HepG2 (cell line): ENCODE results near the gene HARBI1. TPM values are rescaled to one million over a fixed set of nuclear protein-coding genes. Genes with fewer than 3 reads are reported as not detected.
"Not testable (repeated sequence)": the region's sequence is repeated elsewhere in the genome, so short reads cannot be mapped to it uniquely, and the experiment has no call there.

Experiments
- ATAC-seq: fragments of 200-7000 bp; cut with Tn5 transposase; 3 replicates; pipeline ENCODE4 v1.9.1; 2020; ENCODE audit warnings: mild to moderate bottlenecking, moderate library complexity
- BruUV-seq: library from RNA; stranded (reverse); fragments of 400-500 nt; replicated peaks from 2 replicates; lab custom pipeline; 2021; lab: Mats Ljungman, UMichigan
- CTCF ChIA-PET: fragments of 300-600 bp; formaldehyde crosslinking; extraction: SDS; loops from one replicate; lab custom pipeline; 2021; ENCODE audit warnings: low total read pairs, inconsistent platforms, low intra/inter-chr PET ratio; lab: Yijun Ruan, JAX
- POLR2A ChIA-PET: fragments of 350-600 bp; sonication (Branson Sonifier 250); formaldehyde crosslinking; loops from one replicate; lab custom pipeline; 2020; ENCODE audit warnings: antibody characterized with exemption, inconsistent platforms; lab: Yijun Ruan, JAX
- DNase-seq: peaks from one replicate; pipeline ENCODE4 v3.0.0-alpha.2; 2015; ENCODE audit warnings: low spot score
- FAIRE-seq: peaks from 3 replicates; lab custom pipeline; 2011; peaks lifted over from hg19 to GRCh38; lab: Jason Lieb, UNC
- H2AFZ ChIP-seq: one replicate; pipeline ENCODE4 v1.6.1; 2011; ENCODE audit warnings: low read length, inconsistent platforms
- H3K27ac ChIP-seq: fragments of 300-600 bp; 3 replicates; pipeline ENCODE4 v1.8.0; 2011; ENCODE audit warnings: mixed run types, mild to moderate bottlenecking, mixed read lengths, low read length, inconsistent platforms; ENCODE audit not compliant: insufficient read depth; ENCODE audit errors: extremely low read length
- H3K27me3 ChIP-seq, 2 experiments: fragments of 200-600 bp in 1 of 2; 2 replicates in 1 of 2; 3 replicates in 1 of 2; pipeline versions ENCODE4 v1.6.0 to v1.8.0; 2011; ENCODE audit warnings: low read length in 2 of 2, mild to moderate bottlenecking in 2 of 2, moderate library complexity in 2 of 2, inconsistent platforms in 1 of 2; ENCODE audit not compliant: insufficient read depth in 2 of 2, control insufficient read depth in 1 of 2
- H3K36me3 ChIP-seq, 2 experiments: fragments of 200-600 bp in 1 of 2; replicated peaks in 1 of 2; 2 replicates in 1 of 2; 3 replicates in 1 of 2; pipeline versions ENCODE4 v1.5.1 to v1.8.0; 2011; ENCODE audit warnings: low read length in 2 of 2, inconsistent platforms in 1 of 2; ENCODE audit not compliant: insufficient read depth in 2 of 2, control insufficient read depth in 1 of 2
- H3K4me1 ChIP-seq: 2 replicates; pipeline ENCODE4 v1.5.1; 2012; ENCODE audit warnings: low read length, inconsistent platforms; ENCODE audit not compliant: insufficient read depth
- H3K4me2 ChIP-seq: 2 replicates; pipeline ENCODE4 v1.6.0; 2011; ENCODE audit warnings: low read depth, low read length, inconsistent platforms
- H3K4me3 ChIP-seq, 3 experiments: fragments of 200-600 bp in 1 of 3; sonication (generic), shearing (Covaris generic) in 1 of 3; replicated peaks in 1 of 3; 2 replicates each; pipeline ENCODE4 v1.5.1; 2011 to 2016; ENCODE audit warnings: low read length in 3 of 3, inconsistent platforms in 2 of 3, low read depth in 2 of 3, mild to moderate bottlenecking in 2 of 3, control low read depth in 1 of 3, mixed read lengths in 1 of 3; ENCODE audit not compliant: insufficient read depth in 1 of 3
- H3K79me2 ChIP-seq: one replicate; pipeline ENCODE4 v1.6.1; 2011; ENCODE audit warnings: low read length, inconsistent platforms; ENCODE audit not compliant: insufficient read depth
- H3K9ac ChIP-seq: 2 replicates; pipeline ENCODE4 v1.6.0; 2011; ENCODE audit warnings: mild to moderate bottlenecking, low read depth, low read length, inconsistent platforms; ENCODE audit not compliant: insufficient read depth
- H3K9me3 ChIP-seq: 2 replicates; pipeline ENCODE4 v1.5.1; 2012; ENCODE audit warnings: mild to moderate bottlenecking, low read length
- H4K20me1 ChIP-seq: 2 replicates; pipeline ENCODE4 v1.6.0; 2011; ENCODE audit warnings: inconsistent platforms, mild to moderate bottlenecking, low read length, moderate library complexity; ENCODE audit not compliant: insufficient read depth
- CBX1 ChIP-seq: IDR thresholded peaks from one replicate; pipeline ENCODE4 v1.6.1; 2016; ENCODE audit warnings: antibody characterized with exemption, low read depth
- HCFC1 ChIP-seq: fragments of 150-350 bp; IDR thresholded peaks from 2 replicates; pipeline ENCODE4 v1.6.1; 2014; ENCODE audit warnings: low read depth, low read length
- JUNB ChIP-seq: sonication (generic); formaldehyde crosslinking; IDR thresholded peaks from 2 replicates; pipeline ENCODE4 v1.8.0; 2022; ENCODE audit warnings: missing genetic modification reagents, mild to moderate bottlenecking, borderline replicate concordance
- SP1 ChIP-seq, 2 experiments: fragments of 450-650 bp in 1 of 2; sonication (generic) in 1 of 2; formaldehyde crosslinking in 1 of 2; IDR thresholded peaks; 2 replicates each; pipeline versions ENCODE4 v1.4.0 to v1.6.1; 2016 to 2020; ENCODE audit warnings: missing genetic modification reagents in 1 of 2
- TOPORS ChIP-seq: sonication (generic); formaldehyde crosslinking; IDR thresholded peaks from 2 replicates; pipeline ENCODE4 v1.8.0; 2023; ENCODE audit warnings: mild to moderate bottlenecking, missing genetic modification reagents
- ZNF749 ChIP-seq: sonication (generic); formaldehyde crosslinking; IDR thresholded peaks from 2 replicates; pipeline ENCODE4 v1.8.0; 2022; ENCODE audit warnings: mild to moderate bottlenecking, missing genetic modification reagents, moderate library complexity, borderline replicate concordance
- ZNF782 ChIP-seq: sonication (generic); formaldehyde crosslinking; IDR thresholded peaks from 2 replicates; pipeline ENCODE4 v1.4.0; 2020; ENCODE audit warnings: missing genetic modification reagents, mild to moderate bottlenecking, borderline replicate concordance
- WGBS: methylation state at CpG from one replicate; pipeline ENCODE4 v1.1.6; 2017; ENCODE audit warnings: low lambda C conversion rate; 5-methylcytosine and 5-hydroxymethylcytosine counted together
- in situ Hi-C: cut with HindIII; loops from 2 replicates; pipeline ENCODE4 v1.10.0; 2017; ENCODE audit warnings: low pct_unique_long_range_greater_than_20kb; ENCODE audit not compliant: extremely low pct_ligation_motif_present
- intact Hi-C: fragments of 100-400 bp; cut with micrococcal nuclease; formaldehyde crosslinking; loops from one replicate; pipeline ENCODE4 v1.10.0; 2022; ENCODE audit not compliant: unreplicated experiment
- polyA plus RNA-seq, 8 experiments: library from polyadenylated mRNA; depleted of rRNA in 3 of 8; stranded (reverse) in 7 of 8; unstranded in 1 of 8; fragments of >200 nt; fragmentation: Illumina TruSeq in 4 of 8; extraction: Trizol in 4 of 8; gene quantifications; 2 replicates each; pipeline versions ENCODE4 v1.2.1 to v1.2.3, GENCODE V29; 2011 to 2016; ENCODE audit warnings: low read depth in 4 of 8, missing spikeins in 1 of 8, mixed read lengths in 1 of 8; ENCODE audit not compliant: insufficient read depth in 1 of 8
- total RNA-seq, 5 experiments: library from RNA; depleted of rRNA; stranded (reverse); fragments of >200 nt; fragmentation: Illumina TruSeq; extraction: Trizol; gene quantifications; 2 replicates each; pipeline ENCODE4 v1.2.3, GENCODE V29; 2016; ENCODE audit warnings: low read depth in 1 of 5
- TF ChIP-seq, protein P1 (sequence below): sonication (generic); formaldehyde crosslinking; IDR thresholded peaks from 2 replicates; pipeline ENCODE4 v1.4.0; 2020; ENCODE audit warnings: missing genetic modification reagents
- TF ChIP-seq, protein P2 (sequence below): IDR thresholded peaks from 2 replicates; pipeline ENCODE4 v1.6.1; 2016; ENCODE audit warnings: missing compliant biosample characterization, missing genetic modification reagents, borderline replicate concordance
- TF ChIP-seq, protein P3 (sequence below): sonication (generic); formaldehyde crosslinking; IDR thresholded peaks from 2 replicates; pipeline ENCODE4 v1.5.1; 2020; ENCODE audit warnings: missing genetic modification reagents, mild to moderate bottlenecking, borderline replicate concordance
- TF ChIP-seq, protein P4 (sequence below): sonication (generic); formaldehyde crosslinking; IDR thresholded peaks from 2 replicates; pipeline ENCODE4 v1.8.0; 2022; ENCODE audit warnings: mild to moderate bottlenecking, missing genetic modification reagents, moderate library complexity

Gene HARBI1
- total and polyA plus RNA-seq, 2 of the 13 experiments (the other 11 are each of a cell fraction or from before 2014, with no cell fraction given), result 2.5 to 4.8 TPM

DNA sequence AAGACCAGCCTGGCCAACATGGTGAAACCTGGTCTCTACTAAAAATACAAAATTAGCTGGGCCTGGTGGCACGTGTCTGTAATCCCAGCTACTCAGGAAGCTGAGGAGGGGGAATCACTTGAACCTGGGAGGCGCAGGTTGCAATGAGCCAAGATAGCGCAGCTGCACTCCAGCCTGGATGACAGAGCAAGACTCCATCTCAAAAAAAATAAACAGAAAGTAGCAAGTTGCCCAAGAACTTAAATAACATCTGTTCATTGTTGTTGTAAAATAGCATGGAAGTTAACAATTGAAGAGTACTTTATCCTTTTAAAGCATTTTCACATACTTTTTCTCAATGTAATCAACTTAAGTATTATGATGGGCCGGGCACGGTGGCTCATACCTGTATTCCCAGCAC lies 28.9 kb downstream of the HARBI1 start (continued):
- TF ChIP-seq, protein P1, sequence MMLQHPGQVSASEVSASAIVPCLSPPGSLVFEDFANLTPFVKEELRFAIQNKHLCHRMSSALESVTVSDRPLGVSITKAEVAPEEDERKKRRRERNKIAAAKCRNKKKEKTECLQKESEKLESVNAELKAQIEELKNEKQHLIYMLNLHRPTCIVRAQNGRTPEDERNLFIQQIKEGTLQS (CRISPR knock-in tag), result no peak
- TF ChIP-seq HCFC1, result no peak
- TF ChIP-seq, all 625 proteins: peak for 0

DNA sequence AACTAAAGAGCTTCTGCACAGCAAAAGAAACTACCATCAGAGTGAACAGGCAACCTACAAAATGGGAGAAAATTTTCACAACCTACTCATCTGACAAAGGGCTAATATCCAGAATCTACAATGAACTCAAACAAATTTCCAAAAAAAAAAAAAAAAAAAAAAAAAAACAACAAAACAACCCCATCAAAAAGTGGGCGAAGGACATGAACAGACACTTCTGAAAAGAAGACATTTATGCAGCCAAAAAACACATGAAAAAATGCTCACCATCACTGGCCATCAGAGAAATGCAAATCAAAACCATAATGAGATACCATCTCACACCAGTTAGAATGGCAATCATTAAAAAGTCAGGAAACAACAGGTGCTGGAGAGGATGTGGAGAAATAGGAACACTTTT lies 33.5 kb downstream of the HARBI1 start:
- in situ Hi-C loops, H2AFZ ChIP-seq, POLR2A ChIA-PET, ATAC-seq, H3K27me3 ChIP-seq, H3K27ac ChIP-seq, H3K36me3 ChIP-seq, H3K9me3 ChIP-seq, H3K4me2 ChIP-seq, CTCF ChIA-PET, H3K4me3 ChIP-seq, DNase-seq, intact Hi-C loops, FAIRE-seq, H3K9ac ChIP-seq, BruUV-seq: not testable (repeated sequence)
- Histone ChIP-seq H3K4me1 (peaks cover 62% of the 10 kb centered on the region), H3K79me2 (peaks cover 69% of the 10 kb centered on the region), H4K20me1 (peaks cover 44% of the 10 kb centered on the region)
- 100% methylated on average over 1 of the region's 1 CpG for WGBS

DNA sequence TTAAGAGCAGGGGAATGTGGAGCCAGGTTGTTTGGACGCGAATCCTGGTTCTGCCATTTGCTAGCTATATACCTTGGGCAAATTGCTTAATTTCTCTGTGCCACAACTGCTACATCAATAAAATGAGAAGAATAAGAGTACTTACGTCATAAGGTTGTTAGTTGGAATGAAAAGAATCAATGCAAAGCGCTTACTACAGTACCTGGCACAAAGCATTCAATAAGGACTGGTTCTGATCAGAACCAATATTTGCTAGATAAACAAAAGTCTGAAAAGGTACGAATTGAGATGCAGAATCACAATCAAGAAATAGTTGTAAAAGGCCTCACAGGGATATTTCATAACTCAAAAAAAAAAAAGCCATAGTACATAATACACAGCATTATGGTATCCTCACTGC lies 34.4 kb downstream of the HARBI1 start:
- TF ChIP-seq ZNF782 (CRISPR knock-in tag) (no peak), JUNB (no peak), CBX1 (no peak), TOPORS (CRISPR knock-in tag) (no peak), ZNF749 (CRISPR knock-in tag) (no peak), SP1 (IDR thresholded peaks at IDR 0.05) (no peak), SP1 (CRISPR knock-in tag; IDR thresholded peaks at IDR 0.05) (no peak)
- TF ChIP-seq, protein P2, sequence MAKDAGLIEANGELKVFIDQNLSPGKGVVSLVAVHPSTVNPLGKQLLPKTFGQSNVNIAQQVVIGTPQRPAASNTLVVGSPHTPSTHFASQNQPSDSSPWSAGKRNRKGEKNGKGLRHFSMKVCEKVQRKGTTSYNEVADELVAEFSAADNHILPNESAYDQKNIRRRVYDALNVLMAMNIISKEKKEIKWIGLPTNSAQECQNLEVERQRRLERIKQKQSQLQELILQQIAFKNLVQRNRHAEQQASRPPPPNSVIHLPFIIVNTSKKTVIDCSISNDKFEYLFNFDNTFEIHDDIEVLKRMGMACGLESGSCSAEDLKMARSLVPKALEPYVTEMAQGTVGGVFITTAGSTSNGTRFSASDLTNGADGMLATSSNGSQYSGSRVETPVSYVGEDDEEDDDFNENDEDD (CRISPR knock-in tag), result no peak
- TF ChIP-seq, protein P3, sequence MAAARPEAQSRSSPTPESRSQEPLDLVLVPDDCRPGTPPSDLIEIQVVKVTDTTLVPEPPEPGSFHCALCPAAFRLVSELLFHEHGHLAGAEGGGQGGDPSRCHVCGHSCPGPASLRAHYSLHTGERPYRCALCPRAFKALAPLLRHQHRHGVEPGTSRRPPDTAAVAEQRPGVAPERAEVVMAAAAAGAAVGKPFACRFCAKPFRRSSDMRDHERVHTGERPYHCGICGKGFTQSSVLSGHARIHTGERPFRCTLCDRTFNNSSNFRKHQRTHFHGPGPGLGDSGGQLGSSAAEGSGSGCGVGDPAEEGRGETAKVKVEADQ (CRISPR knock-in tag), result no peak
- TF ChIP-seq, protein P4, sequence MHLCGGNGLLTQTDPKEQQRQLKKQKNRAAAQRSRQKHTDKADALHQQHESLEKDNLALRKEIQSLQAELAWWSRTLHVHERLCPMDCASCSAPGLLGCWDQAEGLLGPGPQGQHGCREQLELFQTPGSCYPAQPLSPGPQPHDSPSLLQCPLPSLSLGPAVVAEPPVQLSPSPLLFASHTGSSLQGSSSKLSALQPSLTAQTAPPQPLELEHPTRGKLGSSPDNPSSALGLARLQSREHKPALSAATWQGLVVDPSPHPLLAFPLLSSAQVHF (CRISPR knock-in tag), result no peak
- FAIRE-seq, result no peak
- POLR2A ChIA-PET, result no interaction called here

More for the DNA sequence above, 34.4 kb downstream of the HARBI1 start:
- intact Hi-C loops, result no loop called here
- no TSS peak for BruUV-seq
- H3K9ac ChIP-seq, result no peak overlapping the region
- H2AFZ ChIP-seq, result no peak overlapping the region
- H3K79me2 ChIP-seq, result peaks cover 67% of the 10 kb centered on the region
- no peak overlapping the region for H3K4me3 ChIP-seq
- 86% methylated on average over 5 of the region's 5 CpGs for WGBS
- in situ Hi-C loops, result no loop called here
- H4K20me1 ChIP-seq, result peaks cover 53% of the 10 kb centered on the region
- no peaks in the 10 kb centered on the region for H3K9me3 ChIP-seq
- CTCF ChIA-PET, result no interaction called here
- H3K27ac ChIP-seq, result no peak overlapping the region
- no peaks in the 10 kb centered on the region for H3K27me3 ChIP-seq
- H3K4me2 ChIP-seq, result no peak overlapping the region
- DNase-seq (no peak), ATAC-seq (no peak)
- peaks cover 62% of the 10 kb centered on the region for H3K4me1 ChIP-seq
- peaks cover 2 to 9% of the 10 kb centered on the region in 2 experiments; a peak in 2 of 5 replicates for H3K36me3 ChIP-seq
